ENCODE data around the gene NDUFS6. TPM values are rescaled to one million over a fixed set of nuclear protein-coding genes. Genes with fewer than 3 reads are reported as not detected.

The NDUFS6 gene
- total RNA-seq, 1 donor from 2014 or later: 26.8 TPM

Other genes starting within 250 kb of the NDUFS6 start
- gene MRPL36, start 1.6 kb upstream of the NDUFS6 start, total RNA-seq: 50.1 TPM
- 26.8 TPM for gene IRX4, start 81.5 kb downstream of the NDUFS6 start, total RNA-seq

All from vagina (tissue), 1 donor.